Keratinocyte (primary cell): ENCODE results near the gene NFATC1. TPM values are rescaled to one million over a fixed set of nuclear protein-coding genes. Genes with fewer than 3 reads are reported as not detected.

Experiments
- DNase-seq: peaks from one replicate; pipeline ENCODE4 v3.0.0-alpha.2; 2011; ENCODE audit warnings: low read depth, missing footprints, low spot score
- FAIRE-seq: peaks from 2 replicates; lab custom pipeline; 2011; peaks lifted over from hg19 to GRCh38; lab: Jason Lieb, UNC
- H2AFZ ChIP-seq: 2 replicates; pipeline ENCODE4 v1.6.0; 2012; ENCODE audit warnings: low read length, control low read depth, inconsistent platforms; ENCODE audit not compliant: control insufficient read depth
- H3K27ac ChIP-seq: 2 replicates; pipeline ENCODE4 v1.5.1; 2011; ENCODE audit warnings: low read length; ENCODE audit not compliant: control insufficient read depth, insufficient read depth
- H3K27me3 ChIP-seq: 3 replicates; pipeline ENCODE4 v1.6.0; 2011; ENCODE audit warnings: low read length; ENCODE audit not compliant: control insufficient read depth, insufficient read depth; ENCODE audit errors: extremely low read depth
- H3K36me3 ChIP-seq, 2 experiments: 2 replicates in 1 of 2; 3 replicates in 1 of 2; pipeline ENCODE4 v1.5.1; 2011; ENCODE audit warnings: low read length in 2 of 2, mild to moderate bottlenecking in 1 of 2; ENCODE audit not compliant: control insufficient read depth in 2 of 2, insufficient read depth in 2 of 2; ENCODE audit errors: extremely low read depth in 1 of 2
- H3K4me1 ChIP-seq: 3 replicates; pipeline ENCODE4 v1.5.1; 2011; ENCODE audit warnings: low read length; ENCODE audit not compliant: control insufficient read depth, insufficient read depth; ENCODE audit errors: extremely low read depth
- H3K4me2 ChIP-seq: 3 replicates; pipeline ENCODE4 v1.6.0; 2011; ENCODE audit warnings: low read depth, low read length; ENCODE audit not compliant: control insufficient read depth, insufficient read depth; ENCODE audit errors: extremely low read depth
- H3K4me3 ChIP-seq, 3 experiments: fragments of 200-600 bp in 1 of 3; sonication (generic) in 1 of 3; 2 replicates in 2 of 3; 3 replicates in 1 of 3; pipeline ENCODE4 v1.5.1; 2011 to 2016; ENCODE audit warnings: low read length in 3 of 3, mild to moderate bottlenecking in 3 of 3, control low read depth in 2 of 3, inconsistent platforms in 1 of 3, low read depth in 1 of 3, mixed read lengths in 1 of 3, mixed run types in 1 of 3, moderate library complexity in 1 of 3; ENCODE audit not compliant: control insufficient read depth in 2 of 3, insufficient read depth in 2 of 3; ENCODE audit errors: extremely low read depth in 1 of 3
- H3K79me2 ChIP-seq: 2 replicates; pipeline ENCODE4 v1.6.0; 2012; ENCODE audit warnings: low read length; ENCODE audit not compliant: control insufficient read depth, insufficient read depth
- H3K9ac ChIP-seq: 3 replicates; pipeline ENCODE4 v1.6.0; 2011; ENCODE audit warnings: low read length; ENCODE audit not compliant: control insufficient read depth, insufficient read depth; ENCODE audit errors: extremely low read depth
- H3K9me1 ChIP-seq: 3 replicates; pipeline ENCODE4 v1.6.0; 2011; ENCODE audit warnings: low read length; ENCODE audit not compliant: control insufficient read depth, insufficient read depth; ENCODE audit errors: extremely low read depth
- H3K9me3 ChIP-seq: 2 replicates; pipeline ENCODE4 v1.5.1; 2012; ENCODE audit warnings: low read depth, low read length; ENCODE audit not compliant: control insufficient read depth
- H4K20me1 ChIP-seq: 3 replicates; pipeline ENCODE4 v1.6.0; 2011; ENCODE audit warnings: low read length; ENCODE audit not compliant: control insufficient read depth, insufficient read depth; ENCODE audit errors: extremely low read depth
- CTCF ChIP-seq, 3 experiments: IDR thresholded peaks in 1 of 3; conservative IDR thresholded peaks in 1 of 3; optimal IDR thresholded peaks in 1 of 3; 2 replicates in 2 of 3; 3 replicates in 1 of 3; pipeline versions ENCODE3 to v1.5.1; 2011; ENCODE audit warnings: low read length in 3 of 3, mild to moderate bottlenecking in 3 of 3, moderate library complexity in 2 of 3, control low read depth in 1 of 3, inconsistent platforms in 1 of 3; ENCODE audit not compliant: insufficient read depth in 2 of 3; ENCODE audit errors: extremely low read depth in 1 of 3
- EZH2 ChIP-seq: IDR thresholded peaks from one replicate; pipeline ENCODE4 v1.6.1; 2012; ENCODE audit warnings: inconsistent platforms, mild to moderate bottlenecking, low read length, moderate library complexity
- dilution Hi-C: fragments of 300-500 bp; cut with MboI; formaldehyde crosslinking; loops from one replicate; pipeline ENCODE4 v1.7.0; 2020; ENCODE audit warnings: low sequenced_read_pairs; ENCODE audit not compliant: extremely low pct_ligation_motif_present
- polyA plus RNA-seq, 5 experiments: library from polyadenylated mRNA; depleted of rRNA in 3 of 5; stranded (reverse) in 3 of 5; stranded (forward) in 1 of 5; unstranded in 1 of 5; fragments of >200 nt; gene quantifications; 1 replicate in 1 of 5; 2 replicates in 3 of 5; 3 replicates in 1 of 5; pipeline versions ENCODE4 v1.2.1 to v1.2.3, GENCODE V29; 2011 to 2012; ENCODE audit warnings: missing spikeins in 2 of 5, low read depth in 1 of 5, low replicate concordance in 1 of 5

The NFATC1 gene
- polyA plus RNA-seq, 1 donor (not counting 4 experiments of a cell fraction or from before 2014, with no cell fraction given) = 0.77 TPM

- no peak overlapping the region for H3K4me2 ChIP-seq
- FAIRE-seq = no peak
These were observed 92.8 kb downstream of the NFATC1 start for GRCh38 chr18:79488311-79489050.

GRCh38 chr18:79489051-79489898 is 93.5 kb downstream of the NFATC1 start:
- Histone ChIP-seq H3K9me1 (no peaks in the 10 kb centered on the region), H4K20me1 (no peaks in the 10 kb centered on the region), H3K9ac (no peak overlapping the region), H3K27ac (no peak overlapping the region), H2AFZ (no peak overlapping the region), H3K4me1 (no peaks in the 10 kb centered on the region), H3K4me2 (no peak overlapping the region), H3K9me3 (no peaks in the 10 kb centered on the region), H3K36me3 (no peaks in the 10 kb centered on the region), H3K27me3 (no peaks in the 10 kb centered on the region), H3K4me3 (no peak overlapping the region), H3K79me2 (no peaks in the 10 kb centered on the region)
- DNase-seq (no peak), FAIRE-seq (no peak)
- dilution Hi-C loops = no loop called here
- TF ChIP-seq EZH2 = no peak
- TF ChIP-seq CTCF (optimal IDR thresholded peaks at IDR 0.05 in 1 of 3, IDR thresholded peaks at IDR 0.05 in 1 of 3, conservative IDR thresholded peaks at IDR 0.05 in 1 of 3; ENCODE audit: extremely low read depth in 1 of 3, insufficient read depth in 2 of 3, low read length in 3 of 3) = no peak

More at GRCh38 chr18:79488311-79489050, 92.8 kb downstream of the NFATC1 start:
- Histone ChIP-seq H3K36me3 (no peaks in the 10 kb centered on the region), H3K9me1 (no peaks in the 10 kb centered on the region), H3K4me3 (no peak overlapping the region), H3K79me2 (no peaks in the 10 kb centered on the region), H3K9ac (no peak overlapping the region), H3K27me3 (no peaks in the 10 kb centered on the region), H3K9me3 (no peaks in the 10 kb centered on the region), H4K20me1 (no peaks in the 10 kb centered on the region), H2AFZ (no peak overlapping the region), H3K27ac (no peak overlapping the region), H3K4me1 (no peaks in the 10 kb centered on the region)
- dilution Hi-C loops = no loop called here
- no peak for TF ChIP-seq EZH2
- no peak for DNase-seq
